SU-DHL-6 (cell line): ENCODE data around the gene HOXC4.
"Not testable (repeated sequence)": the region's sequence is repeated elsewhere in the genome, so short reads cannot be mapped to it uniquely, and the experiment has no call there.

Experiments used
- H2AFZ ChIP-seq: fragments of 200-600 bp; sonication (generic); 2 replicates; pipeline ENCODE4 v1.6.1; 2014; ENCODE audit warnings: low read depth, mild to moderate bottlenecking, moderate library complexity, mixed read lengths, antibody characterized with exemption, low read length; ENCODE audit not compliant: severe bottlenecking
- H3F3A ChIP-seq: fragments of 200-600 bp; shearing (Covaris generic); 2 replicates; pipeline ENCODE4 v1.6.0; 2016; ENCODE audit warnings: antibody characterized with exemption, mild to moderate bottlenecking; ENCODE audit not compliant: insufficient read depth
- H3K27ac ChIP-seq: fragments of 200-600 bp; sonication (generic); 2 replicates; pipeline ENCODE4 v1.5.1; 2016; ENCODE audit warnings: low read depth, mild to moderate bottlenecking, low read length, moderate library complexity, mixed read lengths
- H3K27me3 ChIP-seq: fragments of 200-600 bp; sonication (generic), shearing (Covaris generic); 2 replicates; pipeline ENCODE4 v1.6.0; 2014; ENCODE audit warnings: mild to moderate bottlenecking, low read length
- H3K36me3 ChIP-seq: fragments of 200-600 bp; sonication (generic); 2 replicates; pipeline ENCODE4 v1.6.1; 2014; ENCODE audit warnings: mild to moderate bottlenecking, low read length, mixed read lengths
- H3K4me2 ChIP-seq: fragments of 300-600, 200-600 bp; shearing (Covaris generic), sonication (generic); 2 replicates; pipeline ENCODE4 v1.6.0; 2014; ENCODE audit warnings: low read length, low read depth, mild to moderate bottlenecking; ENCODE audit not compliant: poor library complexity, severe bottlenecking
- H3K4me3 ChIP-seq: fragments of 200-600 bp; sonication (generic); 2 replicates; pipeline ENCODE4 v1.5.1; 2014; ENCODE audit warnings: antibody characterized with exemption, low read length, mild to moderate bottlenecking, mixed read lengths; ENCODE audit not compliant: insufficient read depth, poor library complexity, severe bottlenecking
- H3K79me2 ChIP-seq: fragments of 200-600 bp; sonication (generic); 2 replicates; pipeline ENCODE4 v1.6.1; 2014; ENCODE audit warnings: mild to moderate bottlenecking, low read length, moderate library complexity; ENCODE audit not compliant: insufficient read depth
- H3K9ac ChIP-seq: fragments of 200-600 bp; sonication (generic); 2 replicates; pipeline ENCODE4 v1.7.0; 2014; ENCODE audit warnings: mild to moderate bottlenecking, low read length
- H3K9me2 ChIP-seq: fragments of 200-600 bp; sonication (generic); replicated peaks from 2 replicates; pipeline ENCODE4 v1.6.1; 2014; ENCODE audit warnings: low read length; ENCODE audit not compliant: insufficient read depth
- H3K9me3 ChIP-seq: fragments of 200-600 bp; sonication (generic); 2 replicates; pipeline ENCODE4 v1.6.1; 2014; ENCODE audit warnings: low read length, mixed read lengths; ENCODE audit not compliant: insufficient read depth
- H4K20me1 ChIP-seq: fragments of 200-600 bp; sonication (generic); 2 replicates; pipeline ENCODE4 v1.6.1; 2014; ENCODE audit warnings: low read depth, mild to moderate bottlenecking, antibody characterized with exemption, low read length, moderate library complexity, mixed read lengths
- CTCF ChIP-seq: fragments of 200-600 bp; sonication (generic); IDR thresholded peaks from one replicate; pipeline ENCODE4 v1.5.1; 2017; ENCODE audit warnings: antibody characterized with exemption, mild to moderate bottlenecking, low read length, moderate library complexity; ENCODE audit not compliant: insufficient read depth, poor library complexity, severe bottlenecking
- EZH2phosphoT487 ChIP-seq: fragments of 200-600 bp; sonication (generic), shearing (Covaris generic); conservative IDR thresholded peaks from 2 replicates; pipeline ENCODE4 v1.6.1; 2018; ENCODE audit warnings: mild to moderate bottlenecking, antibody characterized with exemption, low read length, moderate library complexity, mixed read lengths

The HOXC4 gene

GRCh38 chr12:54081053-54081514 lies 27.4 kb downstream of the HOXC4 start:
- not testable (repeated sequence) for H3K9me2 ChIP-seq, H2AFZ ChIP-seq, H3F3A ChIP-seq, H3K4me2 ChIP-seq, H3K79me2 ChIP-seq, H4K20me1 ChIP-seq, H3K4me3 ChIP-seq, H3K9ac ChIP-seq, H3K36me3 ChIP-seq, H3K9me3 ChIP-seq, H3K27me3 ChIP-seq, H3K27ac ChIP-seq

GRCh38 chr12:54081581-54082396 lies 28.2 kb downstream of the HOXC4 start:
- H3K27me3 ChIP-seq, H3K4me2 ChIP-seq, H3K9me2 ChIP-seq: not testable (repeated sequence)

GRCh38 chr12:54082397-54082892 lies 28.8 kb downstream of the HOXC4 start:
- Histone ChIP-seq H3K27ac (no peak overlapping the region), H3F3A (no peaks in the 10 kb centered on the region), H3K4me3 (no peak overlapping the region), H3K9me3 (no peaks in the 10 kb centered on the region), H4K20me1 (no peaks in the 10 kb centered on the region), H3K4me2 (no peak overlapping the region), H3K27me3 (no peaks in the 10 kb centered on the region), H2AFZ (no peak overlapping the region), H3K9me2 (no peaks in the 10 kb centered on the region), H3K9ac (no peak overlapping the region), H3K79me2 (no peaks in the 10 kb centered on the region), H3K36me3 (no peaks in the 10 kb centered on the region)
- TF ChIP-seq CTCF (no peak), EZH2phosphoT487 (no peak)

More at GRCh38 chr12:54081581-54082396, 28.2 kb downstream of the HOXC4 start:
- H2AFZ ChIP-seq, H3K27ac ChIP-seq, H4K20me1 ChIP-seq, H3K79me2 ChIP-seq, H3K4me3 ChIP-seq, H3K36me3 ChIP-seq, H3F3A ChIP-seq, H3K9me3 ChIP-seq, H3K9ac ChIP-seq: not testable (repeated sequence)

GRCh38 chr12:54088011-54088410 lies 34.4 kb downstream of the HOXC4 start:
- H2AFZ ChIP-seq, H3K4me2 ChIP-seq, H4K20me1 ChIP-seq, H3K36me3 ChIP-seq, H3K4me3 ChIP-seq, H3K9ac ChIP-seq, H3K9me2 ChIP-seq, H3F3A ChIP-seq, H3K27ac ChIP-seq, H3K27me3 ChIP-seq, H3K79me2 ChIP-seq, H3K9me3 ChIP-seq: not testable (repeated sequence)

- not testable (repeated sequence) for H3K79me2 ChIP-seq, H3K27me3 ChIP-seq, H3K4me2 ChIP-seq, H3K4me3 ChIP-seq, H3K27ac ChIP-seq, H2AFZ ChIP-seq, H4K20me1 ChIP-seq, H3K9me3 ChIP-seq, H3K9me2 ChIP-seq, H3F3A ChIP-seq, H3K36me3 ChIP-seq, H3K9ac ChIP-seq
These were observed 35.8 kb downstream of the HOXC4 start for GRCh38 chr12:54089465-54089864.

- H3K4me2 ChIP-seq, H3K79me2 ChIP-seq, H3K27me3 ChIP-seq, H3K9me3 ChIP-seq, H3K36me3 ChIP-seq, H3K4me3 ChIP-seq, H2AFZ ChIP-seq, H3K9me2 ChIP-seq, H4K20me1 ChIP-seq, H3F3A ChIP-seq, H3K27ac ChIP-seq, H3K9ac ChIP-seq: not testable (repeated sequence)
These were observed 36.7 kb downstream of the HOXC4 start for GRCh38 chr12:54090312-54090711.

GRCh38 chr12:54092943-54093342 lies 39.3 kb downstream of the HOXC4 start:
- H3K79me2 ChIP-seq, H3K9ac ChIP-seq, H3K36me3 ChIP-seq, H3K9me2 ChIP-seq, H3K4me2 ChIP-seq, H2AFZ ChIP-seq, H3K9me3 ChIP-seq, H4K20me1 ChIP-seq, H3K4me3 ChIP-seq, H3K27me3 ChIP-seq, H3F3A ChIP-seq, H3K27ac ChIP-seq: not testable (repeated sequence)
